Ascending aorta (tissue), 2 donors: ENCODE data around the gene SFMBT2. TPM values are rescaled to one million over a fixed set of nuclear protein-coding genes. Genes with fewer than 3 reads are reported as not detected.
"Not testable (repeated sequence)": the region's sequence is repeated elsewhere in the genome, so short reads cannot be mapped to it uniquely, and the experiment has no call there.

Experiments used
- DNase-seq, 2 donors: peaks; one replicate each; pipeline ENCODE4 v3.0.0-alpha.2; 2019; ENCODE audit warnings: low spot score in 2 of 2
- H3K27ac ChIP-seq, 2 donors: fragments of 200-600 bp; sonication (generic); one replicate each; pipeline ENCODE4 v1.5.1; 2016 to 2017; ENCODE audit warnings: mild to moderate bottlenecking in 1 of 2
- H3K27me3 ChIP-seq: fragments of 200-600 bp; sonication (generic); one replicate; pipeline ENCODE4 v1.5.1; 2017
- H3K36me3 ChIP-seq, 2 donors: fragments of 200-600 bp; sonication (generic); one replicate each; pipeline ENCODE4 v1.5.1; 2016
- H3K4me1 ChIP-seq, 2 donors: fragments of 200-600 bp; sonication (generic); one replicate each; pipeline ENCODE4 v1.5.1; 2016 to 2017; ENCODE audit warnings: mild to moderate bottlenecking in 1 of 2
- H3K4me3 ChIP-seq, 2 donors: fragments of 200-600 bp; sonication (generic); one replicate each; pipeline ENCODE4 v1.5.1; 2016 to 2017; ENCODE audit warnings: mild to moderate bottlenecking in 1 of 2
- H3K9me3 ChIP-seq, 2 donors: fragments of 200-600 bp; sonication (generic); one replicate each; pipeline ENCODE4 v1.5.1; 2016
- intact Hi-C: fragments of 100-400 bp; cut with DNase I; formaldehyde crosslinking; loops from one replicate; pipeline ENCODE4 v1.15.1; 2023
- total RNA-seq: library from RNA; depleted of rRNA; stranded (reverse); fragments of >200 nt; gene quantifications from one replicate; pipeline ENCODE4 v1.1.0, GENCODE V29; 2016
- TF ChIP-seq, protein P1 (sequence below), 3 experiments: fragments of 200-600 bp in 2 of 3; fragments of 450-650 bp in 1 of 3; sonication (generic) in 2 of 3; IDR thresholded peaks; one replicate each; pipeline ENCODE4 v1.5.1; 2016 to 2019; ENCODE audit warnings: antibody characterized with exemption in 3 of 3, mild to moderate bottlenecking in 1 of 3, moderate library complexity in 1 of 3

Gene SFMBT2
- total RNA-seq, 1 donor from 2014 or later: 2.2 TPM

GRCh38 chr10:7218968-7219367, 191.9 kb downstream of the SFMBT2 start:
- no peaks in the 10 kb centered on the region for H3K27me3 ChIP-seq
- TF ChIP-seq, protein P1, sequence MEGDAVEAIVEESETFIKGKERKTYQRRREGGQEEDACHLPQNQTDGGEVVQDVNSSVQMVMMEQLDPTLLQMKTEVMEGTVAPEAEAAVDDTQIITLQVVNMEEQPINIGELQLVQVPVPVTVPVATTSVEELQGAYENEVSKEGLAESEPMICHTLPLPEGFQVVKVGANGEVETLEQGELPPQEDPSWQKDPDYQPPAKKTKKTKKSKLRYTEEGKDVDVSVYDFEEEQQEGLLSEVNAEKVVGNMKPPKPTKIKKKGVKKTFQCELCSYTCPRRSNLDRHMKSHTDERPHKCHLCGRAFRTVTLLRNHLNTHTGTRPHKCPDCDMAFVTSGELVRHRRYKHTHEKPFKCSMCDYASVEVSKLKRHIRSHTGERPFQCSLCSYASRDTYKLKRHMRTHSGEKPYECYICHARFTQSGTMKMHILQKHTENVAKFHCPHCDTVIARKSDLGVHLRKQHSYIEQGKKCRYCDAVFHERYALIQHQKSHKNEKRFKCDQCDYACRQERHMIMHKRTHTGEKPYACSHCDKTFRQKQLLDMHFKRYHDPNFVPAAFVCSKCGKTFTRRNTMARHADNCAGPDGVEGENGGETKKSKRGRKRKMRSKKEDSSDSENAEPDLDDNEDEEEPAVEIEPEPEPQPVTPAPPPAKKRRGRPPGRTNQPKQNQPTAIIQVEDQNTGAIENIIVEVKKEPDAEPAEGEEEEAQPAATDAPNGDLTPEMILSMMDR (IDR thresholded peaks at IDR 0.05): no peak

DNA sequence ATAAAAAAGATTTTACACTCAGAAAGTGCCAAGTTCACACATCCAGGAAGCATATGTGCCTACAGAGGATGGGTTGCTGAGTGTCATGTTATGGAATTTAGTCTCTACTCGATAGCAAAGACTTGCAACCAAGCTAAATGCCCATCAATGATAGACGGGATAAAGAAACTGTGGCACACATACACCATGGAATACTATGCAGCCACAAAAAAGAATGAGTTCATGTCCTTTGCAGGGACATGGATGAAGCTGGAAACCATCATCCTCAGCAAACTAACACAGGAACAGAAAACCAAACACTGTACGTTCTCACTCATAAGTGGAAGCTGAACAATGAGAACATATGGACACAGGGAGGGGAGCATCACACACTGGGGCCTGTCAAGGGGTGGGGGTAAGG, 198.1 kb downstream of the SFMBT2 start:
- DNase-seq, intact Hi-C loops, H3K27ac ChIP-seq, H3K4me1 ChIP-seq, H3K36me3 ChIP-seq, H3K4me3 ChIP-seq, H3K27me3 ChIP-seq, H3K9me3 ChIP-seq: not testable (repeated sequence)

More at GRCh38 chr10:7218968-7219367, 191.9 kb downstream of the SFMBT2 start:
- no peaks in the 10 kb centered on the region for H3K36me3 ChIP-seq
- intact Hi-C loops: no loop called here
- H3K4me3 ChIP-seq: no peak overlapping the region
- no peaks in the 10 kb centered on the region for H3K4me1 ChIP-seq
- peaks cover 4 to 8% of the 10 kb centered on the region in 2 donors for H3K9me3 ChIP-seq
- H3K27ac ChIP-seq: no peak overlapping the region
- no peak for DNase-seq

DNA sequence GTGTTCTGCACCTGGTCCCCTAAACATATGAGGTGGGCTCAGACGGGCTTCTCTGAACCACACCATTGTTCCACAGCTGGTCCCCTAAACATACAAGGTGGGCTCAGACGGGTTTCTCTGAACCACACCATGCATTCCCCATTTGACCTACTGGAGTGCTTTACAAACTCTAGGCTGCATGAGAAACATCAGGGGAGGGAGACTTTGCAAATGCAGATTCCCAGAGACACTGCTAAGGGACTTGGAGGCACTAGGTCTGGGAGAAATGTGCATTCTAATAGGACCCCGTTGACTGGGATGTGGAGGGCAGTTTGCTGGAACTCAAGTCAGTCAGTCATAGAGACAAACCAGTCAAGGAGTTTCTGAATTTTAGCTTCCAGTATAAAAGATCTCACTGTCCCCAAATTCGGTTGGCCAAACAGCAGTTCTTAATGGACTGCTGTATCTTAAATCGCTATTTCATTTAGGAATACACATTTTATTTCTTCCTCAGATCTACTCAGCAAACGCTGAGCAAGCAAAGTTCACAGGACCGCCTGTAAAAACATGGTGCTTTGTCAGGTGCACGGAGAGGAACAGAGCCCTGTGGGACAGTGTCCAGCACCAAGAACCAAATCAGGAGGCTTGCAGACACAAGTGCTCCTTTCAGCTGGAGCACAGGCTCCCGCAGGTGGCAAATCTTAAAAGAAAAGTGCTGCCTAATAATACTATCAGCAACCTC, 198.8 kb downstream of the SFMBT2 start:
- H3K4me1 ChIP-seq: no peaks in the 10 kb centered on the region
- intact Hi-C loops: no loop called here
- no peaks in the 10 kb centered on the region for H3K36me3 ChIP-seq
- TF ChIP-seq, protein P1 (IDR thresholded peaks at IDR 0.05): no peak
- no peak overlapping the region for H3K4me3 ChIP-seq
- no peak overlapping the region for H3K27ac ChIP-seq
- no peaks in the 10 kb centered on the region for H3K27me3 ChIP-seq
- DNase-seq: no peak
- no peaks in the 10 kb centered on the region for H3K9me3 ChIP-seq

- Histone ChIP-seq H3K4me3 (no peak overlapping the region), H3K36me3 (no peaks in the 10 kb centered on the region), H3K27ac (no peak overlapping the region), H3K4me1 (no peaks in the 10 kb centered on the region), H3K27me3 (no peaks in the 10 kb centered on the region), H3K9me3 (no peaks in the 10 kb centered on the region)
- intact Hi-C loops: no loop called here
- TF ChIP-seq, protein P1 (IDR thresholded peaks at IDR 0.05): no peak
- no peak for DNase-seq
Measured at GRCh38 chr10:7210516-7210915, 200.3 kb downstream of the SFMBT2 start.

- Histone ChIP-seq H3K4me3 (no peak overlapping the region), H3K27ac (no peak overlapping the region), H3K36me3 (no peaks in the 10 kb centered on the region), H3K27me3 (no peaks in the 10 kb centered on the region), H3K9me3 (no peaks in the 10 kb centered on the region), H3K4me1 (no peaks in the 10 kb centered on the region)
- intact Hi-C loops: no loop called here
- TF ChIP-seq, protein P1 (IDR thresholded peaks at IDR 0.05): no peak
- DNase-seq: no peak
Measured at GRCh38 chr10:7209458-7209857, 201.4 kb downstream of the SFMBT2 start.

- H3K27me3 ChIP-seq: no peaks in the 10 kb centered on the region
- no peaks in the 10 kb centered on the region for H3K9me3 ChIP-seq
- intact Hi-C loops: no loop called here
- DNase-seq: no peak
- H3K36me3 ChIP-seq: no peaks in the 10 kb centered on the region
- TF ChIP-seq, protein P1 (IDR thresholded peaks at IDR 0.05): no peak
- H3K4me1 ChIP-seq: peaks cover 0 to 7% of the 10 kb centered on the region in 2 donors
- H3K4me3 ChIP-seq: no peak overlapping the region
- H3K27ac ChIP-seq: no peak overlapping the region
Measured at GRCh38 chr10:7206412-7207100, 204.3 kb downstream of the SFMBT2 start.
